IMR-90 (cell line): ENCODE data around the gene BEAN1. TPM values are rescaled to one million over a fixed set of nuclear protein-coding genes. Genes with fewer than 3 reads are reported as not detected.

Source experiments
- ATAC-seq: fragments of 200-7000 bp; cut with Tn5 transposase; 2 replicates; pipeline ENCODE4 v1.9.1; 2020; ENCODE audit warnings: low read depth, mild to moderate bottlenecking, moderate library complexity
- BruUV-seq: library from RNA; stranded (reverse); fragments of 400-500 nt; replicated peaks from 2 replicates; lab custom pipeline; 2021; lab: Mats Ljungman, UMichigan
- CTCF ChIA-PET: fragments of 300-600 bp; formaldehyde crosslinking; extraction: SDS; loops from one replicate; lab custom pipeline; 2021; ENCODE audit warnings: antibody characterized with exemption; lab: Yijun Ruan, JAX
- POLR2A ChIA-PET: fragments of 300-600 bp; sonication (Branson Sonifier 250); formaldehyde crosslinking; loops from one replicate; lab custom pipeline; 2022; ENCODE audit warnings: antibody characterized with exemption; ENCODE audit not compliant: unreplicated experiment; lab: Charles Lee
- DNase-seq: peaks from one replicate; pipeline ENCODE4 v3.0.0; 2013
- H2AFZ ChIP-seq: replicated peaks from 2 replicates; pipeline ENCODE3; 2013; ENCODE audit warnings: low read length, mild to moderate bottlenecking; ENCODE audit not compliant: poor library complexity
- H2AK5ac ChIP-seq: 2 replicates; pipeline ENCODE4 v1.6.1; 2013; ENCODE audit warnings: low read depth, low read length, inconsistent platforms
- H2AK9ac ChIP-seq: replicated peaks from 2 replicates; pipeline ENCODE3; 2013; ENCODE audit warnings: mild to moderate bottlenecking, low read depth, low read length, moderate library complexity; ENCODE audit not compliant: poor library complexity
- H2BK120ac ChIP-seq: 2 replicates; pipeline ENCODE4 v1.6.1; 2013; ENCODE audit warnings: low read depth, low read length, inconsistent platforms
- H2BK15ac ChIP-seq: 3 replicates; pipeline ENCODE4 v1.6.1; 2013; ENCODE audit warnings: low read depth, low read length, inconsistent platforms
- H2BK20ac ChIP-seq: 2 replicates; pipeline ENCODE4 v1.6.1; 2013; ENCODE audit warnings: low read depth, mild to moderate bottlenecking, inconsistent platforms, low read length, moderate library complexity
- H2BK5ac ChIP-seq: 2 replicates; pipeline ENCODE4 v1.6.1; 2013; ENCODE audit warnings: mild to moderate bottlenecking, low read depth, low read length, inconsistent platforms; ENCODE audit not compliant: poor library complexity, severe bottlenecking
- H3K14ac ChIP-seq: replicated peaks from 2 replicates; pipeline ENCODE4 v1.6.1; 2013; ENCODE audit warnings: low read depth, low read length, inconsistent platforms
- H3K18ac ChIP-seq: 2 replicates; pipeline ENCODE4 v1.6.1; 2013; ENCODE audit warnings: low read depth, low read length, control low read depth
- H3K23ac ChIP-seq: 2 replicates; pipeline ENCODE4 v1.6.1; 2013; ENCODE audit warnings: low read depth, low read length, inconsistent platforms
- H3K27ac ChIP-seq: 2 replicates; pipeline ENCODE4 v1.5.1; 2013; ENCODE audit warnings: mild to moderate bottlenecking, control low read depth, low read length; ENCODE audit not compliant: insufficient read depth
- H3K27me3 ChIP-seq: 2 replicates; pipeline ENCODE4 v1.6.1; 2013; ENCODE audit warnings: low read length; ENCODE audit not compliant: control insufficient read depth, insufficient read depth
- H3K36me3 ChIP-seq: 2 replicates; pipeline ENCODE4 v1.6.1; 2013; ENCODE audit warnings: low read length, mixed read lengths; ENCODE audit not compliant: control insufficient read depth, insufficient read depth
- H3K4ac ChIP-seq: 2 replicates; pipeline ENCODE4 v1.6.1; 2013; ENCODE audit warnings: low read depth, low read length, inconsistent platforms
- H3K4me1 ChIP-seq: 2 replicates; pipeline ENCODE4 v1.6.1; 2013; ENCODE audit warnings: low read length, mixed read lengths; ENCODE audit not compliant: control insufficient read depth, insufficient read depth
- H3K4me2 ChIP-seq: 2 replicates; pipeline ENCODE4 v1.6.1; 2013; ENCODE audit warnings: low read depth, mild to moderate bottlenecking, control low read depth, low read length, moderate library complexity
- H3K4me3 ChIP-seq: 2 replicates; pipeline ENCODE4 v1.5.1; 2013; ENCODE audit warnings: low read depth, mild to moderate bottlenecking, control low read depth, low read length, moderate library complexity; ENCODE audit not compliant: insufficient read depth
- H3K56ac ChIP-seq: 2 replicates; pipeline ENCODE4 v1.6.1; 2013; ENCODE audit warnings: low read length, inconsistent platforms; ENCODE audit not compliant: insufficient read depth; ENCODE audit errors: extremely low read depth
- H3K79me1 ChIP-seq, 2 experiments: 2 replicates each; pipeline ENCODE4 v1.6.1; 2013; ENCODE audit warnings: low read length in 2 of 2, inconsistent platforms in 1 of 2, low read depth in 1 of 2
- H3K9ac ChIP-seq: 2 replicates; pipeline ENCODE4 v1.6.1; 2013; ENCODE audit warnings: low read depth, low read length, control low read depth
- H3K9me1 ChIP-seq: 2 replicates; pipeline ENCODE4 v1.6.1; 2013; ENCODE audit warnings: low read length, inconsistent platforms; ENCODE audit not compliant: insufficient read depth
- H3K9me3 ChIP-seq: 2 replicates; pipeline ENCODE4 v1.6.1; 2013; ENCODE audit warnings: low read length; ENCODE audit not compliant: control insufficient read depth, insufficient read depth
- H4K20me1 ChIP-seq: 2 replicates; pipeline ENCODE4 v1.6.1; 2013; ENCODE audit warnings: low read length, inconsistent platforms; ENCODE audit not compliant: insufficient read depth
- H4K5ac ChIP-seq: 2 replicates; pipeline ENCODE4 v1.6.1; 2013; ENCODE audit warnings: mild to moderate bottlenecking, low read depth, low read length, control low read depth
- H4K8ac ChIP-seq, 2 experiments: 2 replicates each; pipeline ENCODE4 v1.6.1; 2013; ENCODE audit warnings: low read depth in 2 of 2, low read length in 2 of 2, control low read depth in 1 of 2, inconsistent platforms in 1 of 2
- H4K91ac ChIP-seq: 2 replicates; pipeline ENCODE4 v1.6.1; 2013; ENCODE audit warnings: low read depth, low read length, inconsistent platforms; ENCODE audit not compliant: insufficient read depth
- BHLHE40 ChIP-seq: fragments of 150-350 bp; IDR thresholded peaks from 2 replicates; pipeline ENCODE4 v1.6.1; 2016; ENCODE audit warnings: mild to moderate bottlenecking, low read depth, low read length
- POLR2A ChIP-seq: IDR thresholded peaks from 2 replicates; pipeline ENCODE4 v1.6.1; 2012; ENCODE audit warnings: mild to moderate bottlenecking, low read depth, low read length
- WGBS, 2 experiments: methylation state at CpG; one replicate each; pipeline versions ENCODE4 v1.1.5 to v1.1.7; 2013; ENCODE audit warnings: missing lambda C conversion rate in 2 of 2; ENCODE audit not compliant: insufficient read length in 1 of 2; ENCODE audit errors: extremely low coverage in 2 of 2; 5-methylcytosine and 5-hydroxymethylcytosine counted together
- dilution Hi-C: fragments of 300-500 bp; cut with HindIII; formaldehyde crosslinking; loops from one replicate; pipeline ENCODE4 v1.14.3; 2018; ENCODE audit warnings: low sequenced_read_pairs; ENCODE audit not compliant: unreplicated experiment
- in situ Hi-C: fragments of 300-500 bp; cut with MboI; formaldehyde crosslinking; loops from 3 replicates; pipeline ENCODE4 v1.14.3; 2019; ENCODE audit warnings: low sequenced_read_pairs, inconsistent platforms, mixed read lengths
- intact Hi-C: fragments of 100-400 bp; cut with micrococcal nuclease; formaldehyde crosslinking; loops from 2 replicates; pipeline ENCODE4 v1.10.0; 2022
- polyA plus RNA-seq, 3 experiments: library from polyadenylated mRNA; depleted of rRNA; stranded (reverse); fragments of >200 nt; gene quantifications; 2 replicates each; pipeline ENCODE4 v1.2.3, GENCODE V29; 2012; ENCODE audit warnings: low replicate concordance in 1 of 3
- total RNA-seq: library from RNA; depleted of rRNA; stranded (reverse); fragments of >200 nt; gene quantifications from 2 replicates; pipeline ENCODE4 v1.2.3, GENCODE V29; 2012

The BEAN1 gene
- total and polyA plus RNA-seq, 2 of the 4 experiments (the other 2 are of a cell fraction) = not detected

- TF ChIP-seq POLR2A = no peak
- TF ChIP-seq BHLHE40 = no peak
- intact Hi-C loops = no loop called here
- no peak overlapping the region for H3K27ac ChIP-seq
- no peak for ATAC-seq
- no CpG with 5 or more reads among the region's 3 CpGs for WGBS, 2 experiments
- H2AFZ ChIP-seq = no peak overlapping the region
- no peak overlapping the region for H3K4ac ChIP-seq
- no peaks in the 10 kb centered on the region for H3K36me3 ChIP-seq
- H3K9me1 ChIP-seq = no peaks in the 10 kb centered on the region
- H2BK15ac ChIP-seq = no peak overlapping the region
- H2AK5ac ChIP-seq = no peak overlapping the region
- no peak overlapping the region for H2BK20ac ChIP-seq
- no peaks in the 10 kb centered on the region for H4K20me1 ChIP-seq
- no peak overlapping the region for H3K56ac ChIP-seq
- H3K4me3 ChIP-seq = no peak overlapping the region
- H3K14ac ChIP-seq = no peak overlapping the region
- H3K9ac ChIP-seq = no peak overlapping the region
- dilution Hi-C loops = no loop called here
- no peak overlapping the region for H4K91ac ChIP-seq
- no peak overlapping the region for H2BK5ac ChIP-seq
- peaks cover 2% of the 10 kb centered on the region; the same call in 1 of the 2 replicates for H3K9me3 ChIP-seq
- no peaks in the 10 kb centered on the region for H3K4me1 ChIP-seq
- no peak overlapping the region for H4K5ac ChIP-seq
- DNase-seq = no peak
- no peaks in the 10 kb centered on the region for H3K79me1 ChIP-seq
- H3K4me2 ChIP-seq = no peak overlapping the region
- no peak overlapping the region for H3K18ac ChIP-seq
- CTCF ChIA-PET = no interaction called here
- BruUV-seq = no TSS peak
- no peak overlapping the region for H2BK120ac ChIP-seq
- POLR2A ChIA-PET = no interaction called here
- H2AK9ac ChIP-seq = no peak overlapping the region
- H4K8ac ChIP-seq = no peak overlapping the region
- H3K27me3 ChIP-seq = peaks cover 41% of the 10 kb centered on the region
- in situ Hi-C loops = no loop called here
- no peak overlapping the region for H3K23ac ChIP-seq
These were observed 7.6 kb upstream of the BEAN1 start for GRCh38 chr16:66419527-66419926.
